ENCODE data around the gene CD300LF.

The CD300LF gene

GRCh38 chr17:74652020-74652419 lies 60.7 kb downstream of the CD300LF start:
- no peak overlapping the region for H3K9ac ChIP-seq (ENCODE audit: insufficient read length, low read depth)
- peaks cover 59% of the 10 kb centered on the region for H3K27me3 ChIP-seq (ENCODE audit: insufficient read depth, insufficient read length)
- no peaks in the 10 kb centered on the region for H3K4me1 ChIP-seq (ENCODE audit: insufficient read depth, insufficient read length)
- no peak overlapping the region for H3K4me3 ChIP-seq (ENCODE audit: insufficient read length, low read depth)
- TF ChIP-seq SUZ12 (IDR thresholded peaks at IDR 0.05; ENCODE audit: extremely low read depth, insufficient read depth, insufficient read length) (no peak), ZNF274 (IDR thresholded peaks at IDR 0.05; ENCODE audit: low read depth, low read length) (no peak), YY1 (IDR thresholded peaks at IDR 0.05; ENCODE audit: insufficient read depth, insufficient read length) (no peak)
- no peaks in the 10 kb centered on the region for H3K36me3 ChIP-seq (ENCODE audit: insufficient read depth, insufficient read length, low read length)
- H3K9me3 ChIP-seq (ENCODE audit: insufficient read depth, low read length), result no peaks in the 10 kb centered on the region
- DNase-seq (ENCODE audit: low read depth, low spot score), result no peak

- peaks cover 50% of the 10 kb centered on the region for H3K27me3 ChIP-seq (ENCODE audit: insufficient read depth, insufficient read length)
- no peaks in the 10 kb centered on the region for H3K4me1 ChIP-seq (ENCODE audit: insufficient read depth, insufficient read length)
- H3K36me3 ChIP-seq (ENCODE audit: insufficient read depth, insufficient read length, low read length), result no peaks in the 10 kb centered on the region
- H3K9me3 ChIP-seq (ENCODE audit: insufficient read depth, low read length), result no peaks in the 10 kb centered on the region
- no peak for DNase-seq (ENCODE audit: low read depth, low spot score)
- H3K9ac ChIP-seq (ENCODE audit: insufficient read length, low read depth), result no peak overlapping the region
- H3K4me3 ChIP-seq (ENCODE audit: insufficient read length, low read depth), result no peak overlapping the region
- TF ChIP-seq SUZ12 (IDR thresholded peaks at IDR 0.05; ENCODE audit: extremely low read depth, insufficient read depth, insufficient read length) (no peak), ZNF274 (IDR thresholded peaks at IDR 0.05; ENCODE audit: low read depth, low read length) (no peak), YY1 (IDR thresholded peaks at IDR 0.05; ENCODE audit: insufficient read depth, insufficient read length) (no peak)
These were observed 62.8 kb downstream of the CD300LF start for GRCh38 chr17:74649909-74650308.

GRCh38 chr17:74647871-74648672 lies 64.7 kb downstream of the CD300LF start:
- no peak for DNase-seq (ENCODE audit: low read depth, low spot score)
- no peaks in the 10 kb centered on the region for H3K36me3 ChIP-seq (ENCODE audit: insufficient read depth, insufficient read length, low read length)
- H3K9ac ChIP-seq (ENCODE audit: insufficient read length, low read depth), result no peak overlapping the region
- TF ChIP-seq SUZ12 (IDR thresholded peaks at IDR 0.05; ENCODE audit: extremely low read depth, insufficient read depth, insufficient read length), result no peak
- no peak for TF ChIP-seq ZNF274 (IDR thresholded peaks at IDR 0.05; ENCODE audit: low read depth, low read length)
- no peak for TF ChIP-seq YY1 (IDR thresholded peaks at IDR 0.05; ENCODE audit: insufficient read depth, insufficient read length)
- H3K4me3 ChIP-seq (ENCODE audit: insufficient read length, low read depth), result no peak overlapping the region
- H3K9me3 ChIP-seq (ENCODE audit: insufficient read depth, low read length), result no peaks in the 10 kb centered on the region
- no peaks in the 10 kb centered on the region for H3K4me1 ChIP-seq (ENCODE audit: insufficient read depth, insufficient read length)
- peaks cover 43% of the 10 kb centered on the region for H3K27me3 ChIP-seq (ENCODE audit: insufficient read depth, insufficient read length)

DNA sequence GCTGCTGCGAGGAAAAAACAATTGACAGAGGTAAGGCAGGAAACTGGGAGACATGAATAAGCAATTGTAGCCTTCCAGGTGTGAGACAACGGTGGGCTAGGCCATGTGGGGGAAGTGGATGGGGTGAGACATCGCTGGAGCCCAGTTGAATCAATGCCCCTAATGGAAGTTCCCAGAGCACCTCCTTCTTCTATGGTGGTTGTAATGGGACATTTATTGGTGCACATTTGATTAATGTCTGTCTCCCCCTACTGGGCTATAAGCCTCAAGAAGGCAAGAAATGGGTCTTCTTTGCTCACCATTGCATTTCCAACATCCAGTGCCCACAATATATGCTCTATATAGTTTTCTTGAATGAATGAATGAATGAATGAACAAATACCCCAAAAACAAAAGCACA lies 66.5 kb downstream of the CD300LF start:
- no peaks in the 10 kb centered on the region for H3K4me1 ChIP-seq (ENCODE audit: insufficient read depth, insufficient read length)
- H3K4me3 ChIP-seq (ENCODE audit: insufficient read length, low read depth), result no peak overlapping the region
- H3K27me3 ChIP-seq (ENCODE audit: insufficient read depth, insufficient read length), result peaks cover 25% of the 10 kb centered on the region
- no peak for TF ChIP-seq ZNF274 (IDR thresholded peaks at IDR 0.05; ENCODE audit: low read depth, low read length)
- TF ChIP-seq SUZ12 (IDR thresholded peaks at IDR 0.05; ENCODE audit: extremely low read depth, insufficient read depth, insufficient read length), result no peak
- no peak for TF ChIP-seq YY1 (IDR thresholded peaks at IDR 0.05; ENCODE audit: insufficient read depth, insufficient read length)
- no peaks in the 10 kb centered on the region for H3K9me3 ChIP-seq (ENCODE audit: insufficient read depth, low read length)
- no peaks in the 10 kb centered on the region for H3K36me3 ChIP-seq (ENCODE audit: insufficient read depth, insufficient read length, low read length)
- no peak for DNase-seq (ENCODE audit: low read depth, low spot score)
- no peak overlapping the region for H3K9ac ChIP-seq (ENCODE audit: insufficient read length, low read depth)

- no peak for DNase-seq (ENCODE audit: low read depth, low spot score)
- no peak overlapping the region for H3K9ac ChIP-seq (ENCODE audit: insufficient read length, low read depth)
- no peak overlapping the region for H3K4me3 ChIP-seq (ENCODE audit: insufficient read length, low read depth)
- peaks cover 20% of the 10 kb centered on the region for H3K27me3 ChIP-seq (ENCODE audit: insufficient read depth, insufficient read length)
- H3K9me3 ChIP-seq (ENCODE audit: insufficient read depth, low read length), result no peaks in the 10 kb centered on the region
- TF ChIP-seq ZNF274 (IDR thresholded peaks at IDR 0.05; ENCODE audit: low read depth, low read length), result no peak
- TF ChIP-seq SUZ12 (IDR thresholded peaks at IDR 0.05; ENCODE audit: extremely low read depth, insufficient read depth, insufficient read length), result no peak
- TF ChIP-seq YY1 (IDR thresholded peaks at IDR 0.05; ENCODE audit: insufficient read depth, insufficient read length), result no peak
- H3K36me3 ChIP-seq (ENCODE audit: insufficient read depth, insufficient read length, low read length), result no peaks in the 10 kb centered on the region
- no peaks in the 10 kb centered on the region for H3K4me1 ChIP-seq (ENCODE audit: insufficient read depth, insufficient read length)
These were observed 67.7 kb downstream of the CD300LF start for GRCh38 chr17:74645010-74645409.

DNA sequence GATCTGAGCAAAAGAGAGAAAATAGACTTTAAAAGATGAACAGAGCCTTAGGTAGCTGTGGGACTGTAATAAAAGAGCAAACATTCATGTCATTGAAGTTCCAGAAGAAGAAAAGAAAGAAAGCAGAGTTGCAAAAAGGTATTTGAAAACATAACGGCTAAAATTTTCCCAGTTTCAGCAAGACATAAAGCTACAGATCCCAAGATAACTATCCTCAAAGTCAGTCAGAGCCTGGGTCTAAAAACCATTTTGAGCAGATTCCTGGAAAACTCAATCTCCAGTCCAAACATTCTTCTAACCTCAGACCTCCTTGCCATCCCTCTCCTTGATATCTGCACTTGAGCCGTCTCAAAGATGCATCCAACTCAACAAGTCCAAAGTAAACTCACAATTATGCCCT lies 68.3 kb downstream of the CD300LF start:
- H3K4me3 ChIP-seq (ENCODE audit: insufficient read length, low read depth), result no peak overlapping the region
- H3K36me3 ChIP-seq (ENCODE audit: insufficient read depth, insufficient read length, low read length), result no peaks in the 10 kb centered on the region
- H3K9me3 ChIP-seq (ENCODE audit: insufficient read depth, low read length), result no peaks in the 10 kb centered on the region
- TF ChIP-seq SUZ12 (IDR thresholded peaks at IDR 0.05; ENCODE audit: extremely low read depth, insufficient read depth, insufficient read length), result no peak
- no peak for TF ChIP-seq ZNF274 (IDR thresholded peaks at IDR 0.05; ENCODE audit: low read depth, low read length)
- no peak for TF ChIP-seq YY1 (IDR thresholded peaks at IDR 0.05; ENCODE audit: insufficient read depth, insufficient read length)
- H3K27me3 ChIP-seq (ENCODE audit: insufficient read depth, insufficient read length), result peaks cover 17% of the 10 kb centered on the region
- no peak overlapping the region for H3K9ac ChIP-seq (ENCODE audit: insufficient read length, low read depth)
- no peaks in the 10 kb centered on the region for H3K4me1 ChIP-seq (ENCODE audit: insufficient read depth, insufficient read length)
- no peak for DNase-seq (ENCODE audit: low read depth, low spot score)
